ENCODE results near the gene TRABD2B. TPM values are rescaled to one million over a fixed set of nuclear protein-coding genes. Genes with fewer than 3 reads are reported as not detected.

TRABD2B gene
- total RNA-seq, 1 donor from 2014 or later: 1.8 TPM

DNA sequence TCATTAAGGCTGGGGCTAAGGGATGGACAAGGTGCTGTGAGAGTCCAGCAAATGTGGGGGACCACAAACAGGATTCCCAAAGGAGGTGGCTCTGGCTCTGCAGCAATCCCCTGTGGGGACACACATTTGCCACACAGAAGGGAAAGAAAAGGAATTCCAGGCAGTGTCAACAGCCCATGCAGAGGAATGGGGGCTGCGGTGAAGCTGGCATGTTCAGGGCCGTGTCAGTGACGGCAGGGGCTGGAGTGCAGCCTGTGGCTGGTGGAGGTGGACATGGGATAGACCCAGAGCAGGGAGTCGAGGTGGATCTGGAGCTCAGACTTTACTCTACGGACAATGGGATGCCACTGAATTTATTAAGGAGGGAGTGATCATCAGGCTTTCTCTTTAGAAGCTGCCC, 183.2 kb downstream of the TRABD2B start:
- Histone ChIP-seq H3K4me3 (no peak overlapping the region), H3K36me3 (no peaks in the 10 kb centered on the region), H3K9me3 (no peaks in the 10 kb centered on the region), H3K27me3 (ENCODE audit: low read depth) (no peaks in the 10 kb centered on the region), H3K4me1 (peaks cover 11% of the 10 kb centered on the region), H3K27ac (no peak overlapping the region)
- DNase-seq: no peak
- no peak for ATAC-seq
- intact Hi-C loops (cut with DNase I): no loop called here
- TF ChIP-seq, protein P1, sequence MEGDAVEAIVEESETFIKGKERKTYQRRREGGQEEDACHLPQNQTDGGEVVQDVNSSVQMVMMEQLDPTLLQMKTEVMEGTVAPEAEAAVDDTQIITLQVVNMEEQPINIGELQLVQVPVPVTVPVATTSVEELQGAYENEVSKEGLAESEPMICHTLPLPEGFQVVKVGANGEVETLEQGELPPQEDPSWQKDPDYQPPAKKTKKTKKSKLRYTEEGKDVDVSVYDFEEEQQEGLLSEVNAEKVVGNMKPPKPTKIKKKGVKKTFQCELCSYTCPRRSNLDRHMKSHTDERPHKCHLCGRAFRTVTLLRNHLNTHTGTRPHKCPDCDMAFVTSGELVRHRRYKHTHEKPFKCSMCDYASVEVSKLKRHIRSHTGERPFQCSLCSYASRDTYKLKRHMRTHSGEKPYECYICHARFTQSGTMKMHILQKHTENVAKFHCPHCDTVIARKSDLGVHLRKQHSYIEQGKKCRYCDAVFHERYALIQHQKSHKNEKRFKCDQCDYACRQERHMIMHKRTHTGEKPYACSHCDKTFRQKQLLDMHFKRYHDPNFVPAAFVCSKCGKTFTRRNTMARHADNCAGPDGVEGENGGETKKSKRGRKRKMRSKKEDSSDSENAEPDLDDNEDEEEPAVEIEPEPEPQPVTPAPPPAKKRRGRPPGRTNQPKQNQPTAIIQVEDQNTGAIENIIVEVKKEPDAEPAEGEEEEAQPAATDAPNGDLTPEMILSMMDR (IDR thresholded peaks at IDR 0.05): no peak

DNA sequence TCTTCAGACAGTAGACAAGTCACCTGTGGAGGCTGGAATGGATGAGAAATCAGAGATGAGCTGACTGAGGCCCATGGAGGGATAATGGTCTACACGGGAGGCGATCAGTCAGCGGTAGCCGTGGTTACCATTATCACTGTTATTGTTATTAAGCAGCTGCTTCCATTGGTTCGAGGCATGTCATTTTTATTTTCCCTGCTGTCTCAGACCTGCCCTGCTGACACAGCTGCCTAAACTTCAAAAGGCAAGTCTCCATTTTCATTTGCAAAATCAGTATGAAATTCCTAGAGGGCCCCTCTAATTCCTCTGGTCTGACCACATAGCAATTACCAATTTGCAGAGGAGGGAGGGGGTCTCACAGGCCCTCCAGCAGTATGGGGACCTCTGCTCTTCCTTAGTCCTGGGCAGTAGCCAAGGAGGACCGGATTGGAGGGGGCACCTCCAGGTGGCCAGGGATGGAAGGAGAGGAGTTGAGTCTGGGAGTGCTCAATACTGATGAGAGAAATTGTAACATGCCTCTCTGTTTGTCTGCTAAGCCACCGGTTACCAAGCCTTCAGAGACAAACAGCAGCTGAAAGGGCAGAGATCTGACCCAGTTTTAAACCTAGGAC, 184.2 kb downstream of the TRABD2B start:
- H3K27me3 ChIP-seq (ENCODE audit: low read depth): no peaks in the 10 kb centered on the region
- peaks cover 13% of the 10 kb centered on the region for H3K4me1 ChIP-seq
- TF ChIP-seq, protein P1 (IDR thresholded peaks at IDR 0.05): no peak
- no peak for DNase-seq
- H3K27ac ChIP-seq: no peak overlapping the region
- no peaks in the 10 kb centered on the region for H3K9me3 ChIP-seq
- H3K36me3 ChIP-seq: no peaks in the 10 kb centered on the region
- ATAC-seq: no peak
- intact Hi-C loops (cut with DNase I): no loop called here
- no peak overlapping the region for H3K4me3 ChIP-seq

DNA sequence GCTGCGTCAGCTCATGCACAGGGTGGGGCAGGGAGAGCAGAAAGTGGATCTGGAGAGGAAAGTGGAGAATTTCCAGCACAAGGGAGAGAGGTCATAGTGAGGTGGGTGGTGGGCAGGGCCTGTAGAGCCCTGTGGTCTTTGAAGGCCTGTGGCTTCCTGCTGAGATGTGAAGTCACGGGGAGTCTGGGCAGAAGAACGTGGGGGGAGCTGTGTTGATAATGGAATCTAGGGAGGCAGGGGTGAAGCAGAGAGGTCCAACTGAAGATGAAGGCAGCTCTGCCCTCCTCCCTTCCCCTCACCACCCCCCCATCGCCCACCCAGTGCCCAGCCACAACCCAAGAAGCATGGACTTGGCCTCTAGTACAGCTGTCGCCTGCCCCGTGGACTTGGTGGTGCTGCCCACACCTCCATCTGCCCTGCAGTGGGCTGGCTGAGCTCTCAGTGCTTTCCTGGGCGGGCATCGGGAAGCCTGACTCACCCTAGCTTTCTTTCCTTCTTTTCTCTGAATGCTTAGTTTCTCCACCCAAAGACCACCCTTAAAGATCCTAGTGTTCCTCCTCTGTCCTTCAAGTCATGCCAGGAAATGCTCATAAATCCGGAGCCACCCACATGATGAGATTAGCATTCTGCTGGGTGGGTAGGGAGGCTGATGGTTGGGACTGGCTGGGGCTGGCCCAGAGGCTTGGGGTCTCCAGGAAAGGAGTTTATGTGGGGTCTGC, 186.1 kb downstream of the TRABD2B start:
- no peak for DNase-seq
- intact Hi-C loops (cut with DNase I): no loop called here
- no peaks in the 10 kb centered on the region for H3K36me3 ChIP-seq

DNA sequence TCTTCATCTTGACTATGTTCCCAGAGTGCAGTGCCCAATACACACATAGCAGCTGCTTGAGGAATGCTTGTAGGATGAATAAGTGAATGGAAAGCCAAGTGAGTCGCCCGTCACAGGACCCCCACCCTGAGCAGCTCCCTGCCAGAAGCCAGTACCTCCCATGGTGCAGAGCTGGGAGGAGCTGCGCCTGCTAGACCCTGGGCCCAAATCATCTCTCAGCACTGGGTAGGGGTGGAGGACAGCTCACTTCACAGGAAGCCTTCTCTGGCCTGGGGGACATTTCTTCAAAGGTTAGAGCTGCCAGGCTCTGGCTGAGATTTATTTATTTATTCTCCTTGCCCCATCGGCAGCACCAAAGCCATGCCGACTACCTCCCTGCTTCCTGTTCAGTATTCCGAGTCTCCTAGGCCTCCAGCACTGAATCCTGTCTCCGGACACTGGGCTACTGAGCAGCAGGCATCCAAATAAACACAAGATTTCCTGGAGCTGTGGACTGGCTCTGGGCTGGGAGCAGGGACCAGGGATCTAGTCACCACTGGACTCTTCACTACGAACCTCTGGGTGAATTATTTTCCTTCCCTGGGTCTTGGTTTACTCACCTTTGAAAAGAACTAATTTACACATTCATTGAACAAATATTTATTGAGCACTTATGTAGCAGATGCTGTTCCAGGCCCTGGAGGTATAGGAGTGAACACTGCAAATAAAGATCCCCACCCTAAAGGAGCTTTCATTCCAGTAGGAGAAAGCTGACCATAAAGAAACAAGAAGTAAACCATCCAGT, 187.7 kb downstream of the TRABD2B start:
- TF ChIP-seq, protein P1 (IDR thresholded peaks at IDR 0.05): no peak
- Histone ChIP-seq H3K4me1 (peaks cover 13% of the 10 kb centered on the region), H3K9me3 (no peaks in the 10 kb centered on the region), H3K27ac (peak overlapping the region; percentile 24), H3K27me3 (ENCODE audit: low read depth) (no peaks in the 10 kb centered on the region), H3K4me3 (no peak overlapping the region), H3K36me3 (no peaks in the 10 kb centered on the region)
- ATAC-seq (peak in 1 of 2 donors; percentile 67), DNase-seq (no peak)
- intact Hi-C loops (cut with DNase I): no loop called here

More for the DNA sequence above, 186.1 kb downstream of the TRABD2B start:
- peaks cover 13% of the 10 kb centered on the region for H3K4me1 ChIP-seq
- H3K4me3 ChIP-seq: no peak overlapping the region
- no peaks in the 10 kb centered on the region for H3K27me3 ChIP-seq (ENCODE audit: low read depth)
- TF ChIP-seq, protein P1 (IDR thresholded peaks at IDR 0.05): no peak
- H3K27ac ChIP-seq: no peak overlapping the region
- no peak for ATAC-seq
- no peaks in the 10 kb centered on the region for H3K9me3 ChIP-seq

DNA sequence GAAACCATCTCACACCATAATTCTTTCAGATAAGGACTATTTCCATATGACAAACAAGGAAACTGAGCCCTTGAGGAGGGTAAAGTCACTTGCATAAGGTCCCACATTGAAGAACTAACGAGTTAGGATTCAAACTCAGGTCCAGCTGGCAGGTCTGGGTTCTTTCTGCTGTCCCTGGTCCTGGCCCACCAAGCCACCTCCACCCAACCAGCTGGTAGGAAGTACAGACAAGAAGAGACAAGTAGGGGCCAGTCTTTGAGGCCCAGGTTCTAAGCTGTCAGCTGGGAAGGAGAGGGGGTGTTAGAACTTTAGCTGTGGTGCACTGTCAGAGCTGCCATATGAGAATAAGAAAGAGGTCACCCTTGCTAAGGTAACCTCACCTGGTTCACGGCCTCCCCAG, 188.6 kb downstream of the TRABD2B start:
- Histone ChIP-seq H3K36me3 (no peaks in the 10 kb centered on the region), H3K4me3 (no peak overlapping the region), H3K27me3 (ENCODE audit: low read depth) (no peaks in the 10 kb centered on the region), H3K9me3 (no peaks in the 10 kb centered on the region), H3K4me1 (peaks cover 13% of the 10 kb centered on the region), H3K27ac (no peak overlapping the region)
- no peak for ATAC-seq
- intact Hi-C loops (cut with DNase I): no loop called here
- TF ChIP-seq, protein P1 (IDR thresholded peaks at IDR 0.05): no peak
- DNase-seq: no peak

All from lower lobe of right lung (tissue), 2 donors.